ENCODE results near the gene GSKIP. TPM values are rescaled to one million over a fixed set of nuclear protein-coding genes. Genes with fewer than 3 reads are reported as not detected.
"Not testable (repeated sequence)": the region's sequence is repeated elsewhere in the genome, so short reads cannot be mapped to it uniquely, and the experiment has no call there.

GSKIP gene
- 10 to 100 TPM; 18.1 to 22.8 TPM for total RNA-seq

DNA sequence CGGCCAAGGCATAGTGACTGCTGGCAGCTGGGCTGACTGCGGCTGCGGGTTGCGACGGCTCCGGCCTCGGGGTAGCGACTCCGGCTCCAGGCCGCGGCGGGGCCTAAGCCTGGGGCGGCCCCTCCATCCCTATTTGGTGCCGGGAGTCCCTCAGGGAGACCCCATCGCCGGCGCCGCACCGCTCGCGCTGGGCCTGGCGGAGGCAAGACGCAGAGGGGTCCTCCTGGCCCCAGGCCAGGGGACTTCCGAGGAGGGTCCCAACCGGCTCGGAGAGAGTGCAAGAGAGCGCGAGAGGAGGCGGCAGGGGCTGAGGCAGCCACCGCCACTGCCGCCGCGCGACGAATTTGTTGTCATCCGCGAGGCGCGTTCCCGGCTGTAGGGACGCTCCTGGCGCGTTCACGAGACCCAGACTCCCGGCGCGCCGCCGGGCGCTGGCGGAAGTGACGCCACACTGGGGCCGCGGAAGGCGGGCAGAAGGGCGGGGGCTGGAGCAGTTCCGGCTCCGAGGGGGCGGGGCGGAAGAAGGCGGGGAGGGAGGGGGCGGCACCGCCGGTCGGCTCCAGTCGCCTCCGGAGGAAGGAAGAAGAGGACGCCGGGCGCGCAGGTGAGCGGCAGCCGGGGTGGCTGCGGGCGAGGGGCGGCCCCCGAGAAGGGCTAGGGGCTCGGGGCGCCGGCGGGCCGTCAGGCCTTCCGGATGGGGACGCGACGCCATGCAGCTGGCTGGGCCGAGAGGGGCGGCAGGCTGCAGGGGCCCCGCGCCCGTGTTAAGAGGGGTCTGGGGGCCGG is at the start of gene GSKIP, which contains the start of gene ATG2B:
TSS of gene GSKIP (plus strand) at position 562 of the 786 bp plus-strand sequence. CDS start 18,722 bp downstream, outside the sequence.
TSS of gene ATG2B (minus strand) at position 377 of the 786 bp plus-strand sequence. CDS start at position 12, 365 bp downstream.
- Mint-ChIP-seq H3K36me3 (peaks cover 6% of the 10 kb centered on the region), H3K27me3 (no peaks in the 10 kb centered on the region), H3K9me3 (no peaks in the 10 kb centered on the region), H3K27ac (peak within 1 kb of the TSS; percentile 96), H3K4me1 (peaks cover 43% of the 10 kb centered on the region), H3K4me3 (peak within 1 kb of the TSS; percentile 94)
- peak; percentile 98 for DNase-seq

- Mint-ChIP-seq H3K9me3 (no peaks in the 10 kb centered on the region), H3K36me3 (peaks cover 10% of the 10 kb centered on the region), H3K27ac (no peak overlapping the region), H3K4me3 (no peak overlapping the region), H3K4me1 (no peaks in the 10 kb centered on the region), H3K27me3 (no peaks in the 10 kb centered on the region)
- DNase-seq, result no peak
Observed at GRCh38 chr14:96316087-96316486, 47.2 kb upstream of the GSKIP start.

GRCh38 chr14:96318836-96319235 is 44.5 kb upstream of the GSKIP start:
- Mint-ChIP-seq H3K4me3 (no peak overlapping the region), H3K36me3 (peaks cover 14% of the 10 kb centered on the region), H3K4me1 (no peaks in the 10 kb centered on the region), H3K27me3 (no peaks in the 10 kb centered on the region), H3K9me3 (no peaks in the 10 kb centered on the region), H3K27ac (no peak overlapping the region)
- no peak for DNase-seq

GRCh38 chr14:96320605-96321004 is 42.7 kb upstream of the GSKIP start:
- H3K36me3 Mint-ChIP-seq, result peaks cover 16% of the 10 kb centered on the region
- no peak overlapping the region for H3K27ac Mint-ChIP-seq
- no peaks in the 10 kb centered on the region for H3K27me3 Mint-ChIP-seq
- H3K4me3 Mint-ChIP-seq, result no peak overlapping the region
- DNase-seq, result no peak
- no peaks in the 10 kb centered on the region for H3K9me3 Mint-ChIP-seq
- no peaks in the 10 kb centered on the region for H3K4me1 Mint-ChIP-seq

DNA sequence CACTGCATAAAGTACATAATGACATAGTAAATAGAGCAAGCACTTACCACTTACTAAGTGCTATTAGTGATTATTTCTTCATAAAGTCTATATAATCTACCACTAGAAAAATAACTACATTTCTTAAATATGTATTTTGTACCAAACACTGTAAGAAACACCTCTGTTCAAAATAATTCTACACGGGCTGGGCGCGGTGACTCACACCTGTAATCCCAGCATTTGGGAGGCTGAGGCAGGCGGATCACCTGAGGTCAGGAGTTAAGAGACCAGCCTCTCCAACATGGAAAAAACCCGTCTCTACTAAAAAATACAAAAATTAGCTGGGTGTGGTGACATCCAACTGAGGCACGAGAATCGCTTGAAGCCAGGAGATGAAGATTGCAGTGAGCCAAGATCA is 39.1 kb upstream of the GSKIP start:
- H3K4me1 Mint-ChIP-seq, result no peaks in the 10 kb centered on the region
- H3K27ac Mint-ChIP-seq, result no peak overlapping the region
- no peaks in the 10 kb centered on the region for H3K27me3 Mint-ChIP-seq
- DNase-seq, result no peak
- no peak overlapping the region for H3K4me3 Mint-ChIP-seq
- no peaks in the 10 kb centered on the region for H3K9me3 Mint-ChIP-seq
- H3K36me3 Mint-ChIP-seq, result peaks cover 10% of the 10 kb centered on the region

DNA sequence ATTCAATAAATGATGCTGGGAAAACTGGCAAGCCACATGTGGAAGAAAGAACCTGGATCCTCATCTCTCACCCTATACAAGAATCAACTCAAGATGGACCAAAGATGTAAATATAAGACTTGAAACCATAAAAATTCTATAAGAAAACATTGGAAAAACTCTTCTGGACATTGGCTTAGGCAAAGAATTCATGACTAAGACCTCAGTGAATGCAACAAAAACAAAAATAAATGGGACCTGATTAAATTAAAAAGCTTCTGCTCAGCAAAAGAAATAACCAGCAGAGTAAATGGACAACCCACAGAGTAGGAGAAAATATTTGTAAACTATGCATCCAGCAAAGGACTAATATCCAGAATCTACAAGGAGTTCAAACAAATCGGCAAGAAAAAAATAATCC is 24.8 kb upstream of the GSKIP start:
- Mint-ChIP-seq H3K4me3 (no peak overlapping the region), H3K9me3 (no peaks in the 10 kb centered on the region), H3K4me1 (no peaks in the 10 kb centered on the region), H3K27me3 (no peaks in the 10 kb centered on the region), H3K36me3 (peaks cover 14% of the 10 kb centered on the region), H3K27ac (no peak overlapping the region)
- DNase-seq, result no peak

DNA sequence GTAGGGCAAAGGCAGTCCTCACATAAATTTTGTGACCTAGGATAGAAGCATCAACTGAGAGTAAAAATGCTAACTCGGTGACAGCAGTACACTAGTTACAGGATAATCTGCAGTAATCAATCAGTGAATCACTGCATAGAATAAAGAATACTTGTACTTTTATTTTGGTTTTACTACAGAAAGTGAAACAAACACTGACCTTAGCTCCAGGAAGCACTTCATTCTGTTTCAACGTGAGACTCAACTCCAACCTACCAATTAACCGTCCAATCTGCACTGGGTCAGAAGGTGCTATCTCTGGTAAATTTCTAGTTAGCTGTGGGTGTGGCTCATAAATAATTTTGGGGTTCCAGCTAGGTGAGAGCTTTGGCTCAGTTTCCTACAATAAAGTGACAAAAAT is 22.0 kb upstream of the GSKIP start:
- H3K36me3 Mint-ChIP-seq, result peaks cover 13% of the 10 kb centered on the region

DNA sequence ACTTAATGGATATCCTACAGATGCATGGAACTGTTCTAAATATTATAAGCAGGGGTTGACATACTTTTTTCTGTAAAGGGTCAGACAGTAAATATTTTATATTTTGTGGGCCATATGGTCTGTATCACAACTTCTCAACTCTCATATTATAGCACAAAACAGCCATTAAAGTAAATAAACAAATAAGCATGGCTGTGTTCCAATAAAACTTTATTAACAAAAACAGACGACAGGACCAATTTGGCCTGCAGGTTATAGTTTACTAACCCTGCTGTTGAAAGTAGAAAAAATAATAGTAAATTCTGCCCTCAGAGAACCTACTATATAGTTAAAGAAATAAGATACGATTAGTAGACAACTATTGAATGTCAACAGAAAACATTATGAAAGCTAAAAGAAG is 17.7 kb upstream of the GSKIP start:
- H3K27ac Mint-ChIP-seq, result no peak overlapping the region
- peaks cover 13% of the 10 kb centered on the region for H3K4me1 Mint-ChIP-seq
- H3K4me3 Mint-ChIP-seq, result no peak overlapping the region
- H3K27me3 Mint-ChIP-seq, result no peaks in the 10 kb centered on the region
- peaks cover 2% of the 10 kb centered on the region for H3K9me3 Mint-ChIP-seq
- no peak for DNase-seq
- H3K36me3 Mint-ChIP-seq, result peaks cover 5% of the 10 kb centered on the region

More for the DNA sequence above, 22.0 kb upstream of the GSKIP start:
- Mint-ChIP-seq H3K9me3 (no peaks in the 10 kb centered on the region), H3K27ac (no peak overlapping the region), H3K27me3 (no peaks in the 10 kb centered on the region), H3K4me3 (no peak overlapping the region), H3K4me1 (no peaks in the 10 kb centered on the region)
- DNase-seq, result no peak

- H3K36me3 Mint-ChIP-seq, DNase-seq, H3K27me3 Mint-ChIP-seq: not testable (repeated sequence)
Observed at GRCh38 chr14:96347957-96348356, 15.4 kb upstream of the GSKIP start.

GRCh38 chr14:96349286-96350075 is 13.8 kb upstream of the GSKIP start:
- Mint-ChIP-seq H3K36me3 (peaks cover 4% of the 10 kb centered on the region), H3K27ac (no peak overlapping the region), H3K9me3 (peaks cover 2% of the 10 kb centered on the region), H3K4me3 (no peak overlapping the region), H3K27me3 (no peaks in the 10 kb centered on the region), H3K4me1 (peaks cover 13% of the 10 kb centered on the region)
- no peak for DNase-seq

More at GRCh38 chr14:96347957-96348356, 15.4 kb upstream of the GSKIP start:
- not testable (repeated sequence) for H3K9me3 Mint-ChIP-seq, H3K4me3 Mint-ChIP-seq, H3K27ac Mint-ChIP-seq
- H3K4me1 Mint-ChIP-seq, result peaks cover 13% of the 10 kb centered on the region

DNA sequence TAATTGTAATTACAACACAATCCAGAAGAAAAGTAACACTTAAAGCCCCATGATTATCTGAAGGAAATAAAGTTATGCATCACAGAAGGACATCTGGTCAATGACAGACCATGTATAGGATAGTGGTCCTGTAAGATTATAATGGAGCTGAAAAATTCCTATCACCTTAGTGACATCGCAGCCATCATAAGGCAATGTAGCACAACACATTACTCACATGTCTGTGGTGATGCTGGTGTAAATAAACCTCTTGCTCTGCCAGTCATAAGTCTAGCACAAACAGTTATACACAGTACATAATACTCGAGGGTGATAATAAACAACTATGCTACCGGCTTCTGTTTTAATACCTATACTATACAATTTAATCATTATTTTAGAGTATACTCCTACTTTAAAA is 11.3 kb upstream of the GSKIP start:
- no peaks in the 10 kb centered on the region for H3K27me3 Mint-ChIP-seq
- H3K27ac Mint-ChIP-seq, result no peak overlapping the region
- H3K9me3 Mint-ChIP-seq, result peaks cover 2% of the 10 kb centered on the region
- no peak overlapping the region for H3K4me3 Mint-ChIP-seq
- peaks cover 21% of the 10 kb centered on the region for H3K4me1 Mint-ChIP-seq
- DNase-seq, result no peak
- H3K36me3 Mint-ChIP-seq, result peaks cover 10% of the 10 kb centered on the region

DNA sequence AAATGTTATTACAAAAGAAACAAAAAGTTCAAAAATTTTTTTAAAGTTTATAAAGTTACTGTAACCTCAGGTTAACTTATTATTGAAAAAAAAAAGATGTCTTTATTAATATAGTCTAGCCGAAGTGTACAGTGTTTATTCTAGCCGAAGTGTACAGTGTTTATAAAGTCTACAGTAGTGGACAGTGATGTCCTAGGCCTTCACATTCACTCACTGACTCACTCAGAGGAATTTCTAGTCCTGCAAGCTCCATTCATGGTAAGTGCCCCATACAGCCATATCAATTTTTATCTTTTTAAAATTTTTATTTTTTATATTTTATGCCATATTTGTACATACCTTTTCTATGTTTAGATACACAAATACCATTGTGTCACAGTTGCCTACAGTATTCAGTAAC is 10.6 kb upstream of the GSKIP start:
- Mint-ChIP-seq H3K4me3 (no peak overlapping the region), H3K27ac (no peak overlapping the region), H3K27me3 (no peaks in the 10 kb centered on the region), H3K4me1 (peaks cover 18% of the 10 kb centered on the region), H3K9me3 (peaks cover 2% of the 10 kb centered on the region), H3K36me3 (peaks cover 12% of the 10 kb centered on the region)
- no peak for DNase-seq

DNA sequence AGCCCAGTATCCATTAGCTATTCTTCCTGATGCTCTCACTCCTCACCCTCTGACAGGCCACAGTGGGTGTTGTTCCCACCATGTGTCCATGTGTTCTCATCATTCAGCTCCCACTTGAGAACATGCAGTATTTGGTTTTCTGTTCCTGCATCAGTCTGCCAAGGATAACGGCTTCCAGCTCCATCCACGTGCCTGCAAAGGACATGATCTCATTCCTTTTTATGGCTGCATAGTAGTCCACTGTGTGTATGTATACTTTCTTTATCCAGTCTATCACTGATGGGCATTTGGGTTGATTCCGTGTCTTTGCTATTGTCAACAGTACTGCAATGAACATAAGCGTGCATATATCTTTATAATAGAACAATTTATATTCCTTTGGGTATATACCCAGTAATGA is 9.1 kb upstream of the GSKIP start:
- H3K4me1 Mint-ChIP-seq, result peaks cover 19% of the 10 kb centered on the region
- DNase-seq, result no peak
- no peaks in the 10 kb centered on the region for H3K9me3 Mint-ChIP-seq
- H3K27ac Mint-ChIP-seq, result no peak overlapping the region
- H3K36me3 Mint-ChIP-seq, result peaks cover 12% of the 10 kb centered on the region
- no peaks in the 10 kb centered on the region for H3K27me3 Mint-ChIP-seq
- no peak overlapping the region for H3K4me3 Mint-ChIP-seq

GRCh38 chr14:96357216-96357615 is 6.1 kb upstream of the GSKIP start:
- no peak overlapping the region for H3K4me3 Mint-ChIP-seq
- H3K9me3 Mint-ChIP-seq, result no peaks in the 10 kb centered on the region
- H3K27ac Mint-ChIP-seq, result no peak overlapping the region
- H3K4me1 Mint-ChIP-seq, result peaks cover 38% of the 10 kb centered on the region
- no peaks in the 10 kb centered on the region for H3K27me3 Mint-ChIP-seq
- peaks cover 15% of the 10 kb centered on the region for H3K36me3 Mint-ChIP-seq
- no peak for DNase-seq

- peaks cover 48% of the 10 kb centered on the region for H3K4me1 Mint-ChIP-seq
- H3K36me3 Mint-ChIP-seq, result peaks cover 10% of the 10 kb centered on the region
- no peak overlapping the region for H3K27ac Mint-ChIP-seq
- no peaks in the 10 kb centered on the region for H3K27me3 Mint-ChIP-seq
- no peak overlapping the region for H3K4me3 Mint-ChIP-seq
- H3K9me3 Mint-ChIP-seq, result no peaks in the 10 kb centered on the region
- DNase-seq, result no peak
Observed at GRCh38 chr14:96359959-96360358, 3.4 kb upstream of the GSKIP start.
